Measurements from ENCODE around the gene SLC22A5.
"Not testable (repeated sequence)": the region's sequence is repeated elsewhere in the genome, so short reads cannot be mapped to it uniquely, and the experiment has no call there.

The SLC22A5 gene

DNA sequence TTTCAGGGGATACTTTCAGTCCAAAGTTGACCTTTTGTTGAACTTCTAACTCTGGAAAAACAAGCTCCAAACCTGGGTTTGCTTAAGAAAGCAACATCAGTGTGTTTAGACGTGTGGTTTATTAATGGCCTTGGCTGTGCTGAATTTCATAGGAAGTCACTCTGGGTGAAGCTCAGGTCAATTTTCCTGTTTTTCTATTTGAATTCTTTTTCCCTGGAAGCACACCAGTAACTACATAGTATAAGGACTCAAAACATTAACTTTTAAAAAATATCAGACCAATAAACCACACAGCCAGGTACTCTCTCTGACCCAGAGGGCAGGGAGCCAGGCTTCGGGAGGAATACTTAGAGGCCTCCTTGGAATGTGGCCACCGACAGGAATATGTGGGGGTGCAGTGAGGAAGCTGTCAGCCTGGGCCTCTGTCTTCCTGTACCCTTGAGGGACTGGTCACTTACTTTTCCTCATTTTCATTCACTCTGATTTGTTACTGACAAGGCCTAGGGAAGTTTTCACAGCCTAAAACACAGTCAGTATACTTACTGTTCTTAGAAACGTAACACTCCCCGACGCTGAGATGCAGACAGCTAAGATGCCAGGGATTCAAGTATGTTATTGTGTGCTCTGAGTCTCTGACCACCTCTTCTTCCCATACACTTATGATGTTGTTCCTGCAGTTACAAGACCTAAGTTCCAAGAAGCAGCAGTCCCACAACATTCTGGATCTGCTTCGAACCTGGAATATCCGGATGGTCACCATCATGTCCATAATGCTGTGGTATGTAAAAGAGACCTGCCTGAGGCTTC lies 18.9 kb downstream of the SLC22A5 start:
- DNase-seq = no peak

DNA sequence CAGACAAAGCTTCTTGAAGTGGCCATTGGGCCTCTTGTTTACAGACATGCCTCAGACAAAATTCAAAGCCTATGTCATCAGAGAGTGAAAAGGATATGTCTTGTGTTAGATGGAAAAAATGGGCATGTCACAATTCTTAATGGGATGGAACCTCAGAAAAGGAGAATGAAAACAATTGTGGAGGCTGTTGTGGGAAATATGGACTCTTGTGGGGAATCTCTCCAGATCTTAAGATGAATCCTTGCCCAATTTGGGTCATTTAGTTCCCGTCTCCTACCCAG lies 19.5 kb downstream of the SLC22A5 start:
- DNase-seq = no peak

DNA sequence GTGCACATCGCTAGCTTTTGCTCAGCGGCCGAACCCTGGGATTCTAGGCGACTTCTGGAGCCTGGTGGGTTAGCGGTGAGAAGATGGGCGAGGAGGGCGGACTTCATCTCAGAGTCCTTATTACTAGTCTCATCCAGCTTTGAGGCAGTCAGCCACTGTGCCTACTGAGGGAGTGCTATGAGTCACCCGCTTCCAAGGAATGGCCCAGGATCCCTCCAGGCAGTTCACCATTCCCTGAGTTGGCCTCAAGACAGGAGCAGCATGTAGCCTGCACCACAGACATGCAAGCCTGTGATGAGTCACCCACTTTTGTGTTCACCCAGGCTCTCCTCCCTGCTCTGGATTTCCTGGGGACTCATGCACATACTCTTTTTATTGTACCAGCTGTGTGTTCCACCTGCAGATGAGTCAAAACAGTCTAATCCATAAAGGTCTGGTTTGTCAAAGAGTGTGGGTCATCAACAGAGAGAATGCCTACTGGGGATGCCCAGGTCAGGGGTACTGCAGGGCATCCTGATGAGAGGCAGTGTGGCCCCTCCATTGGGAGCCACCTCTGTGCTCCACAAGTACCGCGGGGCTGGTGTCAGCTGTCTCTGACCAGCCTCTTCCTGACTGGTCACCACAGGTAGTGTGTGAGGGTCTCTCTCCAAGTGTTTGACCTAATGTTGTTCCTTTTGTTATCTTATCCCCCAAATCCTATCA lies 20.2 kb downstream of the SLC22A5 start:
- DNase-seq = peak in 1 of 2 experiments; percentile 54

DNA sequence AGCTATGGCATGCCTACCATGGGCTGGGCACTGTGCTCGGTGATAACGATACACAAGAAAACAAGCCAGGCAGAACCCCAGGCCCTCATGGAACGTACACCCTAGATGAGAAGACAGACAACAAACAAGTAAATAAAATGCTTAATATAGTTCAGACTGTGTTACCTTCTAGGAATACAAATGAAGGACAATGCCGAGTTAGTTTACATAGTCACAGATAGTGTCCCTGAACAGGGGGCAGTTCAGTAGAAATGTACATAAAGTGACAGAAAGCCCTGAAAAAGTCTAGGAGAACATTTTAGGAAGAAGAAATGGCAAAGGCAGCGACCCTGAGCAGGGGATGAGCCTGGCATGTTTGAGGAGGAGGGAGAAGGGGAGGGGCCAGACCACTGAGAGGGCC lies 21.7 kb downstream of the SLC22A5 start:
- DNase-seq = no peak

DNA sequence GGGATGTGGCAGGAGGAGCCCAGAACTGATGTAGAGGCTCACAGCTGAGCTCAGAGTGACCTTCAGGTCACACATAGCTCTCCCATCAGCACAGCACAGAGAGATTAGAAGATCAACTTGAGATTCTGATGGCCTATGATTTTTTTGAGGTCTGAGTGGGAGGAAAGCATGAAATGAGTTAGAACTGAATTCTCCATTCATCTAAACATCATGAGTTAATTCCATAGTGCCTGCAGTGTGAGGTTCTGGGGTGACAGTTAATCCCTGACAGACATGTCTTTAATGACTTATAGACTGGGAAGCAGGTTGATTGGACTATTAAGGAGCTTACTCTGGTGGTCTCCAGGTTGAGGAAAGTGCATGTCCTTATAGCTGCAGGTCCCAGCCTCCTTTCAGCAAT lies 22.4 kb downstream of the SLC22A5 start:
- no peak for DNase-seq

DNA sequence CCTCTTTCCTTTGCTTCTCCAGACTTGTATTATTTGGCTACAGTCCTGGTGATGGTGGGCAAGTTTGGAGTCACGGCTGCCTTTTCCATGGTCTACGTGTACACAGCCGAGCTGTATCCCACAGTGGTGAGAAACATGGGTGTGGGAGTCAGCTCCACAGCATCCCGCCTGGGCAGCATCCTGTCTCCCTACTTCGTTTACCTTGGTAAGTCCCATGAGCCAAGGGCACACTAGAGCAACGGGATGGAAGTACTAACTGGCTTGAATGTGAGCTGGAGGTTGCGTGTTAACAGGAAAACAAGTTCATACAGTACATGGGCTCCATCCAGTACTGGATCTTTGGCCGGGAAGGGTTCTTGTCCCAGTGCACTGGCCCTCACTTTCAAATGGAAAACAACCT lies 22.9 kb downstream of the SLC22A5 start:
- no peak for DNase-seq

DNA sequence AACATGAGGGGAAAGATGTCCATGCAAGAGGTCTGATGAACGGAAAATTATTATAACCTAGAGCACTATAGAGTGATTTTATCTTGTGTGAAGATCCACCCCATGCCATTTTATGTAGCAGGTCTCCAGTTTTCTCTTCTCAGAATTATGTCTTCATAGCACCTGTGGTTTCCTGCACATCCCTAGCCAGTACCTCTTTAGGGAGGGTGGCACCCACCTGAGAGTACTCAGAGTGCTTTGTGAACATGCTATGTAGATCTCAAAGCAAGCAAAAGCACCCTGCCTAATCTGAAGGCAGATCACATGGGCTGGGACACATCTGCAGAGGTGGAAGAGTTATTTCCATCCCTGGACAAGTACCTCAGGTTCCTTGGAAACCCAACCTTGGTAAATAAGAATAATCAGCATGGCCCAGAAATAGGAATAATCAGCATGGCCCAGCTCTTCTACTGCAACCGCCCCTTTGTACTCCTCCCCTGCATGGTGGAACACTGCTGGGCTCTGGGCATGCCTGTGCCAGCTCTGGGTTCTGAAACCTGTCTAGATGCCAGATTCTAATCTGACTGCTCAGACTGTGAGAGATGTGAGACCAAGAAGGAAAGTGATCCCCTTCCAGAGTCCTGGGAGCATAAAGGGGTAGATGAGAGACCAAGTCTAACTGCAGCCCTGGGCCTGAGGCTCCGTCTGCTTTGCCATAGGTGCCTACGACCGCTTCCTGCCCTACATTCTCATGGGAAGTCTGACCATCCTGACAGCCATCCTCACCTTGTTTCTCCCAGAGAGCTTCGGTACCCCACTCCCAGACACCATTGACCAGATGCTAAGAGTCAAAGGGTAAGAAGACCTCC lies 23.7 kb downstream of the SLC22A5 start:
- DNase-seq = no peak

DNA sequence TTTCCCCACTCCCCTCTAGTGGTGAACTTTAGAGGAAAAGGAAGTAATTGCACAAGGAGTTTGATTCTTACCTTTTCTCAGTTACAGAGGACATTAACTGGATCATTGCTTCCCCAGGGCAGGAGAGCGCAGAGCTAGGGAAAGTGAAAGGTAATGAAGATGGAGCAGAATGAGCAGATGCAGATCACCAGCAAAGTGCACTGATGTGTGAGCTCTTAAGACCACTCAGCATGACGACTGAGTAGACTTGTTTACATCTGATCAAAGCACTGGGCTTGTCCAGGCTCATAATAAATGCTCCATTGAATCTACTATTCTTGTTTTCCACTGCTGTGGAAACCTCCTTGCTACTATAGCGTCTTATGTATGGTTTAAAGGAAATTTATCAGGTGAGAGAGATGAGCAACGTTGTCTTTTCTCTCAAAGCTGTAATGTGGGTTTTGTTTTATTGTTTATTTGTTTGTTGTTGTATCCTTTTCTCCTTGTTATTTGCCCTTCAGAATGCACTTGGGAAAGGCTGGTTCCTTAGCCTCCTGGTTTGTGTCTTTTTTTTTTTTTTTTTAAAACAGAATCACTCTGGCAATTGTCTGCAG lies 25.3 kb downstream of the SLC22A5 start:
- DNase-seq = no peak

DNA sequence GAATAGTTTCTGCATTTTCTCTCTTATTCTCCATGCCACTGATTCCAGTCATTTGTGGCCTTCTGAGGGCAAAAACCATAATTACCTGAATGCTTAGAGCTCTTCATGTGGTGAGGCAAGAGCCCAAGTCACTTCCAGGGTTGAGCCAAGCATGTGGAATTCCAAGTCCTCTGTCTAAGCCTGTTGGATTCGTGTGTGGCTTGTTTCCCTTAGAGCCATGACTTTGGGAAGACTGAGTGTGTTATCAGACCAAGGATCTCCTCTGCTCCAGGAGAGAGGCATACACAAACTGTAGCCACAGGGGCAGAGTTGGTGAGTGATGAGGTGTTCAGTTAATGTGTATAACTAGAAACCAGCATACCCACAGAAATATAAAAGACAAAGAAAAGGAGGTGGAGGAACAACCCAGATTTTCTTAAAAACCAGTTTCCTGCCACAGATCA lies 27.1 kb downstream of the SLC22A5 start:
- DNase-seq = no peak

DNA sequence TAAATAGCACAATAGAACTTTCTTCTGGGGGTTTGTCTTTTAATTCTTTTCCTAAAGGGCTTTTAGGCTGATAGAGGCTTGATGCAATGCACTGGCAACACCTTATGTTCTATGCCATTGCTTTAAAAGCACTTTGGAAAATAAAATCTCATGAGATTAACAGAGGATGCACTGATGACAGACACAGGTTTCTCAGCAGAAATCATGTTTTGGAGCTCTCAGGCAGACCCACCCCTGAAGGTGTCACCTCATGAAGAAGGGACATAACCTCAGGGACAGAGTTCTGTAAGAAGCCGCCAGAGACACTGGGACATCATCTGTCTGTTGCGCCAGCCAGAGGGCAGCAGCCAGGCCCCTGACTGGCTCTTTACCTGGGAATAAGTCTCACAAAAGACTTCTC lies 27.7 kb downstream of the SLC22A5 start:
- no peak for DNase-seq

DNA sequence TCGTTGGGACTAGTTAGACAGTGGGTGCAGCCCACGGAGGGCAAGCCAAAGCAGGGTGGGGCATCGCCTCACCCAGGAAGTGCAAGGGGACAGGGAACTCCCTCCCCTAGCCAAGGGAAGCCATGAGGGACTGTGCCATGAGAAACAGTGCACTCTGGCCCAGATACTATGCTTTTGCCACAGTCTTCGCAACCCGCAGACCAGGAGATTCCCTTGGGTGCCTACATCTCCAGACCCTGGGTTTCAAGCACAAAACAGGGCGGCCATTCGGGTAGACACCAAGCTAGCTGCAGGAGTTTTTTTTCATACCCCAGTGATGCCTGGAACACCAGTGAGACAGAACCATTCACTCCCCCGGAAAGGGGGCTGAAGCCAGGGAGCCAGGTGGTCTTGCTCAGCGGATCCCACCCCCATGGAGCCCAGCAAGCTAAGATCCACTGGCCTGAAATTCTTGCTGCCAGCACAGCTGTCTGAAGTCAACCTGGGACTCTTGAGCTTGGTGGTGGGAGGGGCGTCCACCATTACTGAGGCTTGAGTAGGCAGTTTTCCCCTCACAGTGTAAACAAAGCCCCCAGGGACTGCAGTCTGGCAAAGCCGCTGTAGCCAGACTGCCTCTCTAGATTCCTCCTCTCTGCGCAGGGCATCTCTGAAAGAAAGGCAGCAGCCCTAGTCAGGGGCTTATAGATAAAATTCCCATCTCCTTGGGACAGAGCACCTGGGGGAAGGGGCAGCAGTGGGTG lies 28.6 kb downstream of the SLC22A5 start:
- DNase-seq = not testable (repeated sequence)

DNA sequence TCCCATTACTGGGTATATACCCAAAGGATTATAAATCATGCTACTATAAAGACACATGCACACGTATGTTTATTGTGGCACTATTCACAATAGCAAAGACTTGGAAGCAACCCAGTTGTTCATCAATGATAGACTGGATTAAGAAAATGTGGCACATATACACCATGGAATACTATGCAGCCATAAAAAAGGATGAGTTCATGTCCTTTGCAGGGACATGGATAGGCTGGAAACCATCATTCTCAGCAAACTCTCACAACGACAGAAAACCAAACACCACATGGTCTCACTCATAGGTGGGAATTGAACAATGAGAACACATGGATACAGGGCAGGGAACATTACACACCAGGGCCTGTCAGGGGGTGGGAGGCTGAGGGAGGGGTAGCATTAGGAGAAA lies 34.5 kb downstream of the SLC22A5 start:
- DNase-seq = not testable (repeated sequence)

DNA sequence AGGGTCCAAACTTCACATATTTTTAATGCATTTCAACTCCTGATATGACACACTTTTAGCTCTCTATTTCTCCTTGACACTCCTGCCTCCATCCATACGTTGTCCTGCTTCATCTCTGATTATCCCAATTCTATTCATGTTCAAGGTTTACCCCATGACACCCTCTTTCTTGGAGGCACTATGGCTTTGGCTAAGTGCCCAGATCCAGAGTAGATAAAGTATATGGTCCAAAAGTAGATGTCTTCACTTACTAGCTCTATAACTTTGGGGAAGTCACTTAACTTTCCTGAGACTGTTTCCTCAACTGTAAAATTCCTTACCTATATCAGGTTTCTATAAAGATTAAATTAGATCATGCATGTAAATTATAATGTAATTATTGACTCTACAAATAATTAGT lies 36.1 kb downstream of the SLC22A5 start:
- no peak for DNase-seq

DNA sequence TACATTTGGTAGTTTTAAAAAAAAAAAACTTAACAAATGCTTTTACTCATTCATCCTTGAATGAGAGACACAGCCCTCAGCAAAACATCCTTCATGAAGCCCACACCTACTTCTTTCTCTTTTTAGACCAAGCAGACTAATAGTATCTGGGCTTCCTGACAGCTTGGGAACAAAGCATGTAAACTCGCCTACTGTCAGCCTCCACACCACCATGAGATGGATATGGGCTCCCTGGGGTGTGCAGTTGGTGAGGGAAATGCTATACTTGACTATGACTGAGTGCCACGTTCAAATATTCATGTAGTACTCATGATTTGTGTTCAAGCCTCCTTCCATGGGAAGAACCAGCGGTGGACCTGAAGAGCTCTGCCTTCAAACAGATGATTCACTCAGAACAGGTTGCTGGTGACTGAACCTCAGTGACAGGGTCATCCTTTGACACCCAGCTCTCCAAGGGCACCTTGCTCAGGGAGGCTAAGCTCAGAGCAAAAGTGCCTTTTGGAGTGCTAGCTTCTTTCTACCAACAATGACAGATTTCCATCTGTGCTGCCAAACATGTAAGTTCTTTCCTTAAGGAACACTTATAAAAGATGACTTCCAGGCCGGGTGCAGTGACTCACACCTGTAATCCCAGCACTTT lies 36.8 kb downstream of the SLC22A5 start:
- peak in 1 of 2 experiments; percentile 28 for DNase-seq

DNA sequence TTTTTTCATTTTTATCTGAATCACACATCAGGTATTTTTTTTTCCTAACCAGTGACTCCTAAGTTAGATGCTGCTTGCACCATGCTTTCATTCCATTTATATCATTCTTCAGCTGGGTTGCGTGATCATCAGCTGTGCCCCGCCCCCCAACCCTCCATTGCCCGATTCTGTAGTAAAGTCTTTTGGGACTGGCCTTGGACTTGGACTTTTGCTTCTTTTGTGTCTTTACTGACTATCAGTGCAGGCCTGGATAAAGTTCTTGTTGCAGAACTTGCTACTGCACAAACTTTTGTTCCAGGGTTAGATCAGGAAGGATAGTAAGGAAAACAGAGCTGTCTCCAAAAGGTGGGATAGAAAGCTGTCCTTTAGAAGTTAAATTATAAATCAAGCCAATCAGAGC lies 38.5 kb downstream of the SLC22A5 start:
- DNase-seq = no peak

DNA sequence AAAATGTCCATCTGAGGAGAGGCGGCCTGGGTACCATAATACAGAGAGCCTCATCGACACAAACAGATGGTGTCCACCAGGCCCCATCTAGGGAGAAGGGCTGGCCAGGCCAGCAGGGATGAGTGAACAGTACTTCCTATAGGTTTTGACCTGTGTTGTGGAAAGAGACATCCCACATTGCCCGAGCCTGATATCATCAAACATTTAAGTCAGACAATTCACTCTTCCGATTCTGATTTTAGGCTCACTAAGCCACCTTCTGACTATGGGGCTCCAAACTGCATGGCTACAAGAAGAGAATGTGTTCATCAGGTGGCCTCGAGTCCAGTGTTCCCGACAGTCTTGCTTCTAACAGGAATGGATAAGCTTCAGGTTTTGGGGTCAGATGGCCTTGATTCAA lies 38.9 kb downstream of the SLC22A5 start:
- DNase-seq = no peak

DNA sequence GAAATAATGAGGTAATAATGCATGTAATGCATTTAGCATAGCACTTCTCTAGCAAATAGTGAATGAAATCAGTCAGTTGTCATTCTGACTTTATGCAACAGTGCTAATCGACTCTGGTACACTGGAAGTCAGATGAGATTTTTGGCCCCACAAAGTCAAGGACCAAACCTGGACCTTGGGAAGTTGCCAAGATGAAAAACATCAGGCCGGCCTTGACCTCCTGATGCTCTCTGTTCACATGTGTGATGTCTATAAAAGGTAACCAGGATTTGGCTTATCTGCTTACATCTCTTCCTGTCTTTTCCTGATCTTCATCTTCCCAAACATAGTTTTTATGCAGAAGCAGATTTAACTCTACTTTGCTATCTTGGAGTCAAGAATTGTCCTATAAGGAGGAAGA lies 39.5 kb downstream of the SLC22A5 start:
- DNase-seq = no peak

DNA sequence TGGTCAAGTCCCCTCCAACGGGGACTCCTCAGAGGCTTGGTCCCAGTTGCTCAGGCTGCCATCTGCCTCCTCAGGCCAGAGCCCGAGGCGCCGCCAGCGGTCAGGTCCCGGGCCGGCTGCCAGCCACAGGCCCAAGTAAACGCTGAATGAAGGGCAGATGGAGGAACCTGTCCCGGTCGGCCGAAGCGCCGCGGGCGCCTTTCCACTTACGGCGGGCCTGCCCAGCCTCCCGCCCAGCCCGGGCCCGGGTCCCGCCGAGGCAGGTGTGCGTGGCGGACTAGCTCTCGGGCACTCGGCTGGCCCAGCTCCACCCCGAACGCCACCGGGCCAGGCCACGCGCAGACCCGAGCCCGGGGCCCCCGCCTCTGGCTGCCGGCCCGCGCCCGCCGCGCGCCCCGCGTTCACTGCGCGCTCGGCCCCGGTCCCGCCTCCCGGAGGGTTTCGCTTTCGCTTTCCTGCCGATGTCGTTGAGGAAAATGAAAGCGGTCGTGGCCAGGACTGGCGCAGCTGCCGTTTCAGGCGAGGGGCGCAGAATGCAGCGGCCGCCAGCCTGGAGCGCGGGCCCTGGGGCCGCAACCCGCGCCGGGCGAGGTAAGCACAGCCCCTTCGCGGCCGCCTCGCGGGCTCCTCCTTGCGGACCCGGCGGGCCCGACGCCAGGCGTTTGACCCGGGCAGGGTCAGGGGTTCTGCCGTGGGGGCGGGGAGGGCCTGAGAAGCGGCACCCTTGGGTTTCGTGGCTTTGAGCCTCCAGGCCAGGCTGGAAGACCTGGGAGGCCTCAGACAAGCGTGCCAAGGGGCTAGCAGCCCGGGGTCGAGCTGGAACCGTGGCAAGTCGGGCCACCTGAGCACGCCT lies 41.2 kb downstream of the SLC22A5 start:
- peak; percentile 84 for DNase-seq

DNA sequence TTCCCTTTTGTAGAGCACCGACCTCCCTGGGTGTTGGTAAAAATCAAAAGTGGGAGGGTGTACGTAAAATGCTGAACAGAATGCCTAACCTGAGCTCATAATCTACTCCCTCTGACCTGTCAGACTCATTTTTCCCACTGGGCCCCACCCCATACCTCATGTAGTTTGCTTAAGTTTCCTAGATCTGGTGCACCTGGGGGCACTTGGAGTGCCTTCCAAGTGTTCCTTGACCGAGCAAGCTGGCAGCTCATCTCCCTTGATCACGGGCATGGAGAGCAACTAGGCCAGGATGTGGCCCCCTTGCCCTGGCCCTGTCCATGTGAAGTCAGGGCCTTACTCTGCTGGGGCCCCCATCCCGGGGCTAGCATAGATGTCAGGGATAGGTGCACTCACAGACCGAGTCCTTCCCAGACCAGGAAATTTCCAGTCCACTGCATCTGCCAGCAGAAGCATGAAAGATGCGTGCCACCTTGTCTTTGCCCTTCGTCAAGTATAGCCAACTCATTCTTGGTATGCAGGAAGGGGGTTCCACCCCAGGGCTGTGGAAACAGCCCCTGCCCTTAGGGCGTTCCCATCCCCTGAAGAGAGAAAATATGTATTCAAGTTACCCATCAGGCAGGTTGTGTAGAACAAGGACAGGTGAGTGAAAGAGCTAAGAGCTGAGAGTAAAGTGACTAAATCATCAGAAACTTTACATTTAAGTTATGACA lies 41.9 kb downstream of the SLC22A5 start:
- DNase-seq = peak in 1 of 2 experiments; percentile 53

DNA sequence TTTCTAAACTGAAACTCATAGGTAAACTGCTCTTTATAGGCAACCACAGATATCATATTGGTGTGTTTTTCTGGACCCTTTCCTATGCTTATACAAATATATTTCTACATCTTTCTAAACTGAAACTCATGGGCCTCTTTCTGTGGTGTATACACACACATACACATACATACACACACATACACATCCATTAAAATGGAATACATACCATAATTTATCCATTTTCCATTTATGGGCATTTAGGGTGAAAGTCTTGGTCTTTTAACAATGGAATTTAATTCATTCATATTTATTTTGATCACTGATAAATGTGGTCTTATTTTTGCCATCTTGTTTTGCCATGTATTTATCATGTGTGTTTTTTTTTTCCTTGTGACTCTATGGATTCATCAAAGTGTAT lies 44.1 kb downstream of the SLC22A5 start:
- no peak for DNase-seq
